Colon (tissue), 2 donors: ENCODE results near the gene ADAM29.
"Not testable (repeated sequence)": the region's sequence is repeated elsewhere in the genome, so short reads cannot be mapped to it uniquely, and the experiment has no call there.

ENCODE experiments used
- FAIRE-seq: peaks from 2 replicates; lab custom pipeline; 2012; peaks lifted over from hg19 to GRCh38; lab: Jason Lieb, UNC
- donor health status: control.
- donor health status: control.

ADAM29 gene

GRCh38 chr4:174918058-174918457 is at the start of gene ADAM29:
TSS of gene ADAM29 (plus strand) at chr4:174918358. CDS start at chr4:174975526, 57,168 bp downstream.
- no peak for FAIRE-seq

- FAIRE-seq: no peak
These were observed 48.8 kb upstream of the ADAM29 start for GRCh38 chr4:174869339-174869738.

- FAIRE-seq: no peak
These were observed 47.8 kb upstream of the ADAM29 start for GRCh38 chr4:174870311-174870710.

- no peak for FAIRE-seq
These were observed 46.8 kb upstream of the ADAM29 start for GRCh38 chr4:174871407-174871806.

- FAIRE-seq: not testable (repeated sequence)
These were observed 45.0 kb upstream of the ADAM29 start for GRCh38 chr4:174873146-174873545.

GRCh38 chr4:174873931-174874330 is 44.2 kb upstream of the ADAM29 start:
- FAIRE-seq: no peak

GRCh38 chr4:174874898-174875297 is 43.3 kb upstream of the ADAM29 start:
- FAIRE-seq: no peak

GRCh38 chr4:174880001-174880400 is 38.2 kb upstream of the ADAM29 start:
- FAIRE-seq: no peak

GRCh38 chr4:174882317-174882992 is 35.7 kb upstream of the ADAM29 start:
- no peak for FAIRE-seq

GRCh38 chr4:174907508-174907907 is 10.7 kb upstream of the ADAM29 start:
- FAIRE-seq: no peak

- no peak for FAIRE-seq
These were observed 7.9 kb upstream of the ADAM29 start for GRCh38 chr4:174910271-174910670.

GRCh38 chr4:174912919-174913543 is 5.1 kb upstream of the ADAM29 start:
- no peak for FAIRE-seq

- FAIRE-seq: no peak
These were observed 1.8 kb downstream of the ADAM29 start for GRCh38 chr4:174919886-174920423.

GRCh38 chr4:174926958-174927357 is 8.8 kb downstream of the ADAM29 start:
- no peak for FAIRE-seq

- FAIRE-seq: no peak
These were observed 10.0 kb downstream of the ADAM29 start for GRCh38 chr4:174928174-174928573.

GRCh38 chr4:174928575-174929253 is 10.6 kb downstream of the ADAM29 start:
- no peak for FAIRE-seq

GRCh38 chr4:174929346-174929745 is 11.2 kb downstream of the ADAM29 start:
- FAIRE-seq: no peak

- no peak for FAIRE-seq
These were observed 12.7 kb downstream of the ADAM29 start for GRCh38 chr4:174930895-174931294.

- FAIRE-seq: no peak
These were observed 14.9 kb downstream of the ADAM29 start for GRCh38 chr4:174933083-174933482.

GRCh38 chr4:174934360-174934759 is 16.2 kb downstream of the ADAM29 start:
- FAIRE-seq: no peak

- FAIRE-seq: no peak
These were observed 17.4 kb downstream of the ADAM29 start for GRCh38 chr4:174935607-174936006.

GRCh38 chr4:174940002-174940401 is 21.8 kb downstream of the ADAM29 start:
- FAIRE-seq: no peak

- no peak for FAIRE-seq
These were observed 28.1 kb downstream of the ADAM29 start for GRCh38 chr4:174946246-174946645.
